IMR-90 (cell line): ENCODE measurements around the gene HDDC3. TPM values are rescaled to one million over a fixed set of nuclear protein-coding genes. Genes with fewer than 3 reads are reported as not detected.

ENCODE experiments used
- ELK1 ChIP-seq: fragments of 150-350 bp; IDR thresholded peaks from 2 replicates; pipeline ENCODE4 v1.6.1; 2016; ENCODE audit warnings: low read depth, mild to moderate bottlenecking, low read length, moderate library complexity, borderline replicate concordance
- MAFK ChIP-seq: IDR thresholded peaks from 2 replicates; pipeline ENCODE4 v1.6.1; 2012; ENCODE audit warnings: low read depth, low read length, improper control_type of control experiment
- POLR2A ChIP-seq: IDR thresholded peaks from 2 replicates; pipeline ENCODE4 v1.6.1; 2012; ENCODE audit warnings: mild to moderate bottlenecking, low read depth, low read length
- RCOR1 ChIP-seq: IDR thresholded peaks from 2 replicates; pipeline ENCODE4 v1.6.1; 2012; ENCODE audit warnings: mild to moderate bottlenecking, low read length, improper control_type of control experiment; ENCODE audit not compliant: insufficient replicate concordance
- microRNA-seq, 2 experiments: library from miRNA; stranded (forward) in 1 of 2; unstranded in 1 of 2; fragments of 10-50 nt in 1 of 2; fragments of <30 nt in 1 of 2; gene quantifications in 1 of 2; microRNA quantifications in 1 of 2; one replicate each; pipeline versions ENCODE3 to v1.1.0; 2013 to 2020; ENCODE audit not compliant: insufficient read depth in 1 of 2, insufficient read length in 1 of 2, unreplicated experiment in 1 of 2
- polyA plus RNA-seq, 3 experiments: library from polyadenylated mRNA; depleted of rRNA; stranded (reverse); fragments of >200 nt; gene quantifications; 2 replicates each; pipeline ENCODE4 v1.2.3, GENCODE V29; 2012; ENCODE audit warnings: low replicate concordance in 1 of 3
- small RNA-seq, 5 experiments: library from RNA; depleted of rRNA; stranded (forward); fragments of <200 nt; gene quantifications; one replicate each; pipeline ENCODE3, GENCODE V24; 2012
- total RNA-seq: library from RNA; depleted of rRNA; stranded (reverse); fragments of >200 nt; gene quantifications from 2 replicates; pipeline ENCODE4 v1.2.3, GENCODE V29; 2012; rRNA removed

Gene HDDC3
- total and polyA plus RNA-seq, 2 of the 4 experiments (the other 2 are of a cell fraction), result 7.9 to 10.7 TPM

- TF ChIP-seq ELK1, result no peak
- TF ChIP-seq MAFK, result no peak
- no peak for TF ChIP-seq POLR2A
- TF ChIP-seq RCOR1, result no peak
Measured at GRCh38 chr15:90880381-90881145, 51.8 kb downstream of the HDDC3 start (continued).

Small RNA genes lying within 50 kb of the gene (microRNA-seq; reads per million reads assigned to microRNA genes)
- gene RF00019 (ENCODE audit: insufficient read depth, insufficient read length), result not detected

Small RNA genes lying within 50 kb of the gene (small RNA-seq; reads per million reads assigned to genes)
- 0 reads per million in 5 experiments for gene RF00019

Other genes with a start within 250 kb of the HDDC3 start
- 6.5 and 7.2 TPM in 2 replicates for gene BLM, start 215.2 kb downstream of the HDDC3 start, total RNA-seq
- gene BLM, start 215.2 kb downstream of the HDDC3 start, polyA plus RNA-seq (2012; rRNA removed), result 2.3 and 2.5 TPM in 2 replicates
- gene FURIN, start 64.0 kb downstream of the HDDC3 start, total RNA-seq, result 30.8 and 34.8 TPM in 2 replicates
- gene FURIN, start 64.0 kb downstream of the HDDC3 start, polyA plus RNA-seq (2012; rRNA removed), result 54.3 and 59.5 TPM in 2 replicates
- gene FES, start 48.0 kb downstream of the HDDC3 start, total RNA-seq, result 9.7 and 11.7 TPM in 2 replicates
- gene FES, start 48.0 kb downstream of the HDDC3 start, polyA plus RNA-seq (2012; rRNA removed), result 10.5 and 12.5 TPM in 2 replicates
- gene MAN2A2, start 29.2 kb downstream of the HDDC3 start, total RNA-seq, result 3.4 and 6.1 TPM in 2 replicates
- 52.5 and 55.5 TPM in 2 replicates for gene MAN2A2, start 29.2 kb downstream of the HDDC3 start, polyA plus RNA-seq (2012; rRNA removed)
- gene UNC45A, start 2.7 kb upstream of the HDDC3 start, total RNA-seq, result 85.3 and 100 TPM in 2 replicates
- 68.9 and 77.5 TPM in 2 replicates for gene UNC45A, start 2.7 kb upstream of the HDDC3 start, polyA plus RNA-seq (2012; rRNA removed)
- gene RCCD1, start 22.3 kb upstream of the HDDC3 start, total RNA-seq, result 3.9 and 4.4 TPM in 2 replicates
- 9.9 TPM in 2 replicates for gene RCCD1, start 22.3 kb upstream of the HDDC3 start, polyA plus RNA-seq (2012; rRNA removed)
- gene PRC1, start 62.0 kb upstream of the HDDC3 start, total RNA-seq, result 148 and 208 TPM in 2 replicates
- gene PRC1, start 62.0 kb upstream of the HDDC3 start, polyA plus RNA-seq (2012; rRNA removed), result 131 and 132 TPM in 2 replicates
- 7.5 and 9.0 TPM in 2 replicates for gene VPS33B, start 90.0 kb upstream of the HDDC3 start, total RNA-seq
- 11.3 and 12.3 TPM in 2 replicates for gene VPS33B, start 90.0 kb upstream of the HDDC3 start, polyA plus RNA-seq (2012; rRNA removed)
- not detected in 2 replicates for gene SV2B, start 167.7 kb upstream of the HDDC3 start, total RNA-seq
- not detected in 2 replicates for gene SV2B, start 167.7 kb upstream of the HDDC3 start, polyA plus RNA-seq (2012; rRNA removed)